GM12864 (cell line): ENCODE measurements around the gene LDLRAD4.
"Not testable (repeated sequence)": the region's sequence is repeated elsewhere in the genome, so short reads cannot be mapped to it uniquely, and the experiment has no call there.

ENCODE experiments used
- DNase-seq: peaks from one replicate; pipeline ENCODE4 v3.0.0-alpha.2; 2011; ENCODE audit warnings: low read depth
- H3K4me3 ChIP-seq: 2 replicates; pipeline ENCODE4 v1.5.1; 2011; ENCODE audit warnings: mild to moderate bottlenecking, low read depth, low read length, control low read depth
- CTCF ChIP-seq: IDR thresholded peaks from 2 replicates; pipeline ENCODE4 v1.5.1; 2011; ENCODE audit warnings: low read depth, mild to moderate bottlenecking, moderate library complexity, low read length, control low read depth, inconsistent platforms; ENCODE audit errors: missing control alignments

Gene LDLRAD4

GRCh38 chr18:13473751-13474150 is 255.2 kb downstream of the LDLRAD4 start:
- DNase-seq: no peak
- TF ChIP-seq CTCF: no peak
- H3K4me3 ChIP-seq: no peak overlapping the region

GRCh38 chr18:13474336-13474735 is 255.8 kb downstream of the LDLRAD4 start:
- no peak overlapping the region for H3K4me3 ChIP-seq
- TF ChIP-seq CTCF: no peak
- DNase-seq: no peak

GRCh38 chr18:13474907-13475545 is 256.5 kb downstream of the LDLRAD4 start:
- DNase-seq: no peak
- no peak for TF ChIP-seq CTCF
- H3K4me3 ChIP-seq: no peak overlapping the region

GRCh38 chr18:13476312-13476711 is 257.8 kb downstream of the LDLRAD4 start:
- DNase-seq, H3K4me3 ChIP-seq: not testable (repeated sequence)

- H3K4me3 ChIP-seq: no peak overlapping the region
- TF ChIP-seq CTCF: no peak
- DNase-seq: no peak
Observed at GRCh38 chr18:13477147-13477683, 258.7 kb downstream of the LDLRAD4 start.

- H3K4me3 ChIP-seq: no peak overlapping the region
- no peak for DNase-seq
- no peak for TF ChIP-seq CTCF
Observed at GRCh38 chr18:13480571-13481255, 262.2 kb downstream of the LDLRAD4 start.

- no peak overlapping the region for H3K4me3 ChIP-seq
- no peak for DNase-seq
Observed at GRCh38 chr18:13481331-13481730, 262.8 kb downstream of the LDLRAD4 start.

More at GRCh38 chr18:13481331-13481730, 262.8 kb downstream of the LDLRAD4 start:
- no peak for TF ChIP-seq CTCF
